Gastrocnemius medialis (tissue), 4 donors: ENCODE data around the gene IL15.

Experiments used
- CTCF ChIP-seq, 5 experiments: fragments of 450-650 bp in 3 of 5; fragments of 200-600 bp in 2 of 5; sonication (generic) in 2 of 5; IDR thresholded peaks in 4 of 5; conservative IDR thresholded peaks in 1 of 5; 1 replicate in 4 of 5; 2 replicates in 1 of 5; pipeline ENCODE4 v1.5.1; 2016 to 2019; ENCODE audit warnings: antibody characterized with exemption in 5 of 5, mild to moderate bottlenecking in 3 of 5, moderate library complexity in 3 of 5
- POLR2A ChIP-seq, 2 donors: fragments of 450-650 bp; IDR thresholded peaks; one replicate each; pipeline ENCODE4 v1.6.1; 2017; ENCODE audit warnings: antibody characterized with exemption in 2 of 2, mild to moderate bottlenecking in 2 of 2, moderate library complexity in 2 of 2

GRCh38 chr4:141703497-141703896 lies 67.1 kb downstream of the IL15 start:
- TF ChIP-seq POLR2A (IDR thresholded peaks at IDR 0.05) (no peak), CTCF (IDR thresholded peaks at IDR 0.05 in 4 of 5, conservative IDR thresholded peaks at IDR 0.05 in 1 of 5) (no peak)
